DOHH2 (cell line): Measurements from ENCODE around the gene POLE4.

Experiments
- EZH2phosphoT487 ChIP-seq: fragments of 200-600 bp; sonication (generic); IDR thresholded peaks from 2 replicates; pipeline ENCODE4 v1.6.1; 2017; ENCODE audit warnings: borderline replicate concordance, mild to moderate bottlenecking, antibody characterized with exemption, low read length, moderate library complexity, mixed read lengths
- TF ChIP-seq, protein P1 (sequence below): fragments of 200-600 bp; sonication (generic); IDR thresholded peaks from one replicate; pipeline ENCODE4 v1.5.1; 2014; ENCODE audit warnings: antibody characterized with exemption, mild to moderate bottlenecking, low read depth, low read length; ENCODE audit not compliant: poor library complexity, severe bottlenecking

DNA sequence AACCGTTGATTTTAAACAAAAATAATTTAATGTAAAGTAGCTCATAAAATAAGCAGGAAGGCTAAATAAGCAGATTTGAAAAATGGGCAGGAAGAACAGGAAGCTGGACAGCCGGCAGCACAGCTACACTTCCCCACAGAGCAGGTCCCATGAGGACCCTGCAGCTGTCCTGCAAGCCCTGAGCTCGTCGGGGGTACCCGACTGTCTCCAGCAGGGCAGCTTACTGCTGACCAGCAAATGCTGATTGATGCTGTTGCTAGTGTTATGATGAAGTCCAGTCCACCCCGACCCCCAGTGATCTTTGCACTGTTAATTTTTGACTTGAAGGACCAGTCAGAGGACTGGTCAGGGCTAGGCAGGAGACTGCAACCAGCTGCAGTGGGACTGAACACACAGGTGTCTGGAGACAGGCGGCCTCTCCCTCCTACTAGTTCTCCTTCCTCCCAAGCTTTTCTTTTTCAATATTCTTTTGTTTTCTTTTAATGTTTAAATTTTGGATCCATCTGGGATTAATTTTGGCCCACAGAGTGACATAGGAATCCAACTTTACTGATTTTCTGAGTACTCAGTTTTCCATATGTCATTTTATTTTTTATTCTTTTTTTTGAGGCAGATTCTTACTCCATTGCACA, 27.7 kb downstream of the POLE4 start:
- TF ChIP-seq, protein P1, sequence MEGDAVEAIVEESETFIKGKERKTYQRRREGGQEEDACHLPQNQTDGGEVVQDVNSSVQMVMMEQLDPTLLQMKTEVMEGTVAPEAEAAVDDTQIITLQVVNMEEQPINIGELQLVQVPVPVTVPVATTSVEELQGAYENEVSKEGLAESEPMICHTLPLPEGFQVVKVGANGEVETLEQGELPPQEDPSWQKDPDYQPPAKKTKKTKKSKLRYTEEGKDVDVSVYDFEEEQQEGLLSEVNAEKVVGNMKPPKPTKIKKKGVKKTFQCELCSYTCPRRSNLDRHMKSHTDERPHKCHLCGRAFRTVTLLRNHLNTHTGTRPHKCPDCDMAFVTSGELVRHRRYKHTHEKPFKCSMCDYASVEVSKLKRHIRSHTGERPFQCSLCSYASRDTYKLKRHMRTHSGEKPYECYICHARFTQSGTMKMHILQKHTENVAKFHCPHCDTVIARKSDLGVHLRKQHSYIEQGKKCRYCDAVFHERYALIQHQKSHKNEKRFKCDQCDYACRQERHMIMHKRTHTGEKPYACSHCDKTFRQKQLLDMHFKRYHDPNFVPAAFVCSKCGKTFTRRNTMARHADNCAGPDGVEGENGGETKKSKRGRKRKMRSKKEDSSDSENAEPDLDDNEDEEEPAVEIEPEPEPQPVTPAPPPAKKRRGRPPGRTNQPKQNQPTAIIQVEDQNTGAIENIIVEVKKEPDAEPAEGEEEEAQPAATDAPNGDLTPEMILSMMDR, result no peak
- no peak for TF ChIP-seq EZH2phosphoT487
